ENCODE results near the gene IMMP2L. TPM values are rescaled to one million over a fixed set of nuclear protein-coding genes. Genes with fewer than 3 reads are reported as not detected.

Gene IMMP2L
- total and polyA plus RNA-seq, 2 of the 13 experiments (the other 11 are each of a cell fraction or from before 2014, with no cell fraction given) = 7.8 to 16.9 TPM

- TF ChIP-seq PRDM10 (CRISPR knock-in tag; IDR thresholded peaks at IDR 0.05; ENCODE audit: low read depth) = 0 out of 2 replicates have a peak, but pooled peaks have one; percentile 25
- 0 out of 2 replicates have a peak, but pooled peaks have one; percentile 29 for TF ChIP-seq HNF1B (CRISPR knock-in tag; IDR thresholded peaks at IDR 0.05)
- TF ChIP-seq ZNF44 (CRISPR knock-in tag; IDR thresholded peaks at IDR 0.05) = no peak
- TF ChIP-seq FOXK1 (CRISPR knock-in tag; IDR thresholded peaks at IDR 0.05; ENCODE audit: borderline replicate concordance, low read depth) = peak; percentile 63; the same call in 1 of the 2 replicates
- no peak for TF ChIP-seq HINFP (CRISPR knock-in tag; IDR thresholded peaks at IDR 0.05; ENCODE audit: low read depth)
- peak; percentile 91 for TF ChIP-seq RARA (CRISPR knock-in tag; IDR thresholded peaks at IDR 0.05)
- TF ChIP-seq ZNF761 (CRISPR knock-in tag; conservative IDR thresholded peaks at IDR 0.05) = 0 out of 2 replicates have a peak, but pooled peaks have one; percentile 38
- TF ChIP-seq THRA (CRISPR knock-in tag; IDR thresholded peaks at IDR 0.05; ENCODE audit: borderline replicate concordance) = peak; percentile 36; the same call in 1 of the 2 replicates
- peak; percentile 94 for TF ChIP-seq AHDC1 (CRISPR knock-in tag; IDR thresholded peaks at IDR 0.05; ENCODE audit: borderline replicate concordance)
- no peak for TF ChIP-seq RBAK (CRISPR knock-in tag; IDR thresholded peaks at IDR 0.05)
- TF ChIP-seq NONO (IDR thresholded peaks at IDR 0.05) = no peak
- 0 out of 2 replicates have a peak, but pooled peaks have one; percentile 40 for TF ChIP-seq NONO (CRISPR knock-in tag; conservative IDR thresholded peaks at IDR 0.05)
These were observed 533.1 kb downstream of the IMMP2L start (continued) for GRCh38 chr7:111029141-111029572.

Measured in HepG2 (cell line).